ENCODE data around the gene BUB1.
"Not testable (repeated sequence)": the region's sequence is repeated elsewhere in the genome, so short reads cannot be mapped to it uniquely, and the experiment has no call there.

DNA sequence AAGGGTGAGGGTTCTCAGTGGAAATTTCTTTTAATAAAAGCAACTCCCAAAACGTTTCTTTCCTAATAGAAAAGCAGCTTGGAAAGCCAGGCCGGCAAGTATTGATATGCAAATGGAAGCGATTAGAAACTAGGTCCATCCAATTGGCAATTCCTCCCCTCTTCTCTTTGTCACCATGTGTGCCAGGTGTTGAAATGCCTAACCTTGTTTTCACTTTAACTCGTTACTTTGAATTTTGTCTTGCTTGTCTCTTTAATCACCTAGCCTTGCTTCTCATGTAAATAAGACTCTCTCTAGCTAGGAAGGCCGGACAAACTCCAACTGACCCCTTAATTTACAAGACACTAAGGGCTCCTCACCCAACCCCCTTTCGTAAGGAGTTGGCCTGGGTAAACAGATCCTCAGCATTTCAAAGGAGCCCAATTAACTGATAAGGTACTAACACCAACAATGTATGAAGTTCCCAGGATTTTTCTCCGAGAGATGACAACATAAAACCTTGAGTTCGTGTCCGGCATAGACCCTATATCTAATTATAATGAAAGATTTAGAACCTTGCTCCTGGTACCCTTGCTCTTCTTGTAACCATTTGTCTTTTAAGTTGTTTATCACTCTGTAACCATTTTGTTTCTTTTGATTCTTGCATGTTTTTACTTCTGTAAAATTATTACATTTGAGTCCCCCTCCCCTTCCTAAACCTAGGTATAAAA lies 10.1 kb upstream of the BUB1 start:
- TF ChIP-seq, protein P1, sequence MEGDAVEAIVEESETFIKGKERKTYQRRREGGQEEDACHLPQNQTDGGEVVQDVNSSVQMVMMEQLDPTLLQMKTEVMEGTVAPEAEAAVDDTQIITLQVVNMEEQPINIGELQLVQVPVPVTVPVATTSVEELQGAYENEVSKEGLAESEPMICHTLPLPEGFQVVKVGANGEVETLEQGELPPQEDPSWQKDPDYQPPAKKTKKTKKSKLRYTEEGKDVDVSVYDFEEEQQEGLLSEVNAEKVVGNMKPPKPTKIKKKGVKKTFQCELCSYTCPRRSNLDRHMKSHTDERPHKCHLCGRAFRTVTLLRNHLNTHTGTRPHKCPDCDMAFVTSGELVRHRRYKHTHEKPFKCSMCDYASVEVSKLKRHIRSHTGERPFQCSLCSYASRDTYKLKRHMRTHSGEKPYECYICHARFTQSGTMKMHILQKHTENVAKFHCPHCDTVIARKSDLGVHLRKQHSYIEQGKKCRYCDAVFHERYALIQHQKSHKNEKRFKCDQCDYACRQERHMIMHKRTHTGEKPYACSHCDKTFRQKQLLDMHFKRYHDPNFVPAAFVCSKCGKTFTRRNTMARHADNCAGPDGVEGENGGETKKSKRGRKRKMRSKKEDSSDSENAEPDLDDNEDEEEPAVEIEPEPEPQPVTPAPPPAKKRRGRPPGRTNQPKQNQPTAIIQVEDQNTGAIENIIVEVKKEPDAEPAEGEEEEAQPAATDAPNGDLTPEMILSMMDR (IDR thresholded peaks at IDR 0.05) = not testable (repeated sequence)
- TF ChIP-seq MAFK (IDR thresholded peaks at IDR 0.05; ENCODE audit: partially characterized antibody); GATA3 (IDR thresholded peaks at IDR 0.05; ENCODE audit: borderline replicate concordance); JUNB (IDR thresholded peaks at IDR 0.05); KDM5A (IDR thresholded peaks at IDR 0.05): not testable (repeated sequence)

All from A549 (cell line).